Gastrocnemius medialis (tissue), 4 donors: ENCODE results near the gene FAM3A. TPM values are rescaled to one million over a fixed set of nuclear protein-coding genes. Genes with fewer than 3 reads are reported as not detected.

Source experiments
- ATAC-seq, 2 donors: fragments of 150-250 bp; one replicate each; pipeline ENCODE4 v1.9.1; 2016
- DNase-seq, 2 donors: peaks; one replicate each; pipeline ENCODE4 v3.0.0-alpha.2; 2019
- H3K27ac ChIP-seq, 4 donors: fragments of 200-600 bp; sonication (generic); 1 replicate in 1 of 4; 2 replicates in 3 of 4; pipeline ENCODE4 v1.5.1; 2016 to 2018; ENCODE audit warnings: mild to moderate bottlenecking in 2 of 4, moderate library complexity in 1 of 4
- H3K27me3 ChIP-seq, 3 donors: fragments of 200-600 bp; sonication (generic) in 2 of 3; 1 replicate in 1 of 3; 2 replicates in 2 of 3; pipeline versions ENCODE4 v1.5.1 to v1.6.0; 2016 to 2019; ENCODE audit warnings: mild to moderate bottlenecking in 1 of 3, moderate library complexity in 1 of 3
- H3K36me3 ChIP-seq, 2 donors: fragments of 200-600 bp; sonication (generic) in 1 of 2; one replicate each; pipeline ENCODE4 v1.5.1; 2017 to 2018
- H3K4me1 ChIP-seq, 2 donors: fragments of 200-600 bp; sonication (generic) in 1 of 2; one replicate each; pipeline ENCODE4 v1.5.1; 2016 to 2017; ENCODE audit warnings: mild to moderate bottlenecking in 2 of 2
- H3K4me3 ChIP-seq, 4 donors: fragments of 200-600 bp; sonication (generic) in 3 of 4; 1 replicate in 1 of 4; 2 replicates in 3 of 4; pipeline ENCODE4 v1.5.1; 2016 to 2019; ENCODE audit warnings: mild to moderate bottlenecking in 2 of 4
- H3K9me3 ChIP-seq, 3 donors: fragments of 200-600 bp; sonication (generic) in 2 of 3; 1 replicate in 1 of 3; 2 replicates in 2 of 3; pipeline ENCODE4 v1.5.1; 2016 to 2019
- CTCF ChIP-seq, 5 experiments: fragments of 450-650 bp in 3 of 5; fragments of 200-600 bp in 2 of 5; sonication (generic) in 2 of 5; IDR thresholded peaks in 4 of 5; conservative IDR thresholded peaks in 1 of 5; 1 replicate in 4 of 5; 2 replicates in 1 of 5; pipeline ENCODE4 v1.5.1; 2016 to 2019; ENCODE audit warnings: antibody characterized with exemption in 5 of 5, mild to moderate bottlenecking in 3 of 5, moderate library complexity in 3 of 5
- POLR2A ChIP-seq, 2 donors: fragments of 450-650 bp; IDR thresholded peaks; one replicate each; pipeline ENCODE4 v1.6.1; 2017; ENCODE audit warnings: antibody characterized with exemption in 2 of 2, mild to moderate bottlenecking in 2 of 2, moderate library complexity in 2 of 2
- in situ Hi-C, 4 donors: fragments of 200-750 bp; cut with MboI; loops; one replicate each; pipeline versions ENCODE4 v1.15.0 to v1.8.0; 2017; ENCODE audit warnings: low sequenced_read_pairs in 4 of 4
- intact Hi-C: fragments of 100-400 bp; cut with DNase I; formaldehyde crosslinking; loops from one replicate; pipeline ENCODE4 v1.15.1; 2023; ENCODE audit warnings: low total_unique reads
- total RNA-seq, 4 donors: library from RNA; depleted of rRNA; stranded (reverse); fragments of >200 nt; gene quantifications; one replicate each; pipeline versions ENCODE4 v1.1.0 to v1.2.3, GENCODE V29; 2016

The FAM3A gene
- total RNA-seq, 4 donors from 2014 or later, result 28.3 to 44.5 (median 37.8) TPM

- Histone ChIP-seq H3K9me3 (no peaks in the 10 kb centered on the region), H3K27ac (no peak overlapping the region), H3K27me3 (no peaks in the 10 kb centered on the region), H3K4me1 (no peaks in the 10 kb centered on the region), H3K4me3 (no peak overlapping the region), H3K36me3 (no peaks in the 10 kb centered on the region)
- DNase-seq (no peak), ATAC-seq (no peak)
- TF ChIP-seq POLR2A (IDR thresholded peaks at IDR 0.05) (no peak), CTCF (IDR thresholded peaks at IDR 0.05 in 4 of 5, conservative IDR thresholded peaks at IDR 0.05 in 1 of 5) (no peak)
- in situ Hi-C loops, result no loop called here
- intact Hi-C loops, result no loop called here
Measured at GRCh38 chrX:154470434-154470833, 45.6 kb downstream of the FAM3A start.

- no peaks in the 10 kb centered on the region for H3K36me3 ChIP-seq
- in situ Hi-C loops, result no loop called here
Measured at GRCh38 chrX:154469880-154470279, 46.2 kb downstream of the FAM3A start.

GRCh38 chrX:154469114-154469513, 46.9 kb downstream of the FAM3A start:
- Histone ChIP-seq H3K9me3 (no peaks in the 10 kb centered on the region), H3K4me3 (no peak overlapping the region), H3K36me3 (no peaks in the 10 kb centered on the region), H3K27me3 (no peaks in the 10 kb centered on the region), H3K4me1 (no peaks in the 10 kb centered on the region), H3K27ac (no peak overlapping the region)
- ATAC-seq (no peak), DNase-seq (no peak)
- intact Hi-C loops, result no loop called here
- no peak for TF ChIP-seq POLR2A (IDR thresholded peaks at IDR 0.05)
- TF ChIP-seq CTCF (IDR thresholded peaks at IDR 0.05 in 4 of 5, conservative IDR thresholded peaks at IDR 0.05 in 1 of 5), result no peak
- in situ Hi-C loops, result no loop called here

More at GRCh38 chrX:154469880-154470279, 46.2 kb downstream of the FAM3A start:
- no peak for ATAC-seq
- no peak overlapping the region for H3K4me3 ChIP-seq
- intact Hi-C loops, result no loop called here
- no peak for TF ChIP-seq CTCF (IDR thresholded peaks at IDR 0.05 in 4 of 5, conservative IDR thresholded peaks at IDR 0.05 in 1 of 5)
- TF ChIP-seq POLR2A (IDR thresholded peaks at IDR 0.05), result no peak
- no peaks in the 10 kb centered on the region for H3K27me3 ChIP-seq
- no peak for DNase-seq
- no peak overlapping the region for H3K27ac ChIP-seq
- no peaks in the 10 kb centered on the region for H3K9me3 ChIP-seq
- no peaks in the 10 kb centered on the region for H3K4me1 ChIP-seq

GRCh38 chrX:154468217-154468616, 47.8 kb downstream of the FAM3A start:
- intact Hi-C loops, result no loop called here
- in situ Hi-C loops, result no loop called here

More at GRCh38 chrX:154468217-154468616, 47.8 kb downstream of the FAM3A start:
- Histone ChIP-seq H3K36me3 (no peaks in the 10 kb centered on the region), H3K4me3 (no peak overlapping the region), H3K4me1 (no peaks in the 10 kb centered on the region), H3K9me3 (no peaks in the 10 kb centered on the region), H3K27me3 (no peaks in the 10 kb centered on the region), H3K27ac (no peak overlapping the region)
- DNase-seq, result no peak
- TF ChIP-seq CTCF (IDR thresholded peaks at IDR 0.05 in 4 of 5, conservative IDR thresholded peaks at IDR 0.05 in 1 of 5) (no peak), POLR2A (IDR thresholded peaks at IDR 0.05) (no peak)
- ATAC-seq, result no peak
